NOMO-1 treated with DMSO at 0.1 percent for 48 hours (cell line): Measurements from ENCODE around the gene CMIP.

ENCODE experiments used
- DNase-seq: peaks from one replicate; lab custom pipeline; 2025; ENCODE audit not compliant: unreplicated experiment; lab: John Stamatoyannopoulos, UW

CMIP gene

DNA sequence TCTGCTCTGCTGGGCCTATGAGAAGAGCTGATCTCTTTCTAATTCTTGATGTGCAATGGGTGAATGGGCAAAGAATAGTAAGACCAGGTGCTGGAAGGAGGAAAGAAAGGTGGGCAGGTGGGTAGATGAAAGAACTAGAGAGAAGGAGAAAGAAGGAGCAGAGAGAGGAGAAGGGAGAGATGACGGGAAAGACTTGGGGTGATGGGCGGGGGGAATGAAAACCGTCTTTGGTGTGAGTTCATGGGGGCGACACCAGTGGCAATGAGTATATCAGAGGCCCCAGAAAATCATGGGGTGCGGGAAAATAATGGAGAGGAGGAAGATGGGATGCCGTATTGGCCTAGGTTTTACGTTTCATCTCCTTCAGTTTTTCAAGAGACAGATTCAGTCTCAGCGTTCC, 205.7 kb downstream of the CMIP start:
- no peak for DNase-seq

DNA sequence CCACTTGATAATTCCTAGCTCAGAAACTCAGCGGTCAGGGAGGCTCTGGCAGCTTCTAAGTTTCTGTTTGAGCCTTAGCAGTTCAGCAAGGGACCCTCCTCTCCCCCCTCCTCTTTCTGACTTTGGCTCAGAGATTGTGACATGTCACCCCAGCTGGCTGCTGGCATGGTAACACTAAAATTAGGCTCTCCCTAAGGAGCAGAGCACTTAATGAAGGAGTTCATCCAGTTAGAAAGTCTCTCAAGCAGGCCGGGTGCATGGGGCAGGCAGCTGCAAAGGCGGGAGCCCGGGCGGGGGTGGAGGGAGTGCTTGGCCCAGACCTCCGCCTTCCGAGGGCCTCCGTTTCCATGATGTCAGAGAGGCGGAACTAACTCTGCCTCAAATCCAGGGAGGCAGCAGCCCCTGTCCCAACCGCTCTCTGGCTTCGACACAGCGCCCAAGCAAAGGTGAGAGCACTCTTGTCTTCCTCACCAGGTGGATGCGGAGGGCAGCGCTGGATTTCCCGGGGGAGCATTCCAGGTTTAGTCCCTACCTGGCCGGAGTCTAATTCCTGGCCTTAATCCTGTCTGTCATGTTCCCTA, 206.5 kb downstream of the CMIP start:
- no peak for DNase-seq

DNA sequence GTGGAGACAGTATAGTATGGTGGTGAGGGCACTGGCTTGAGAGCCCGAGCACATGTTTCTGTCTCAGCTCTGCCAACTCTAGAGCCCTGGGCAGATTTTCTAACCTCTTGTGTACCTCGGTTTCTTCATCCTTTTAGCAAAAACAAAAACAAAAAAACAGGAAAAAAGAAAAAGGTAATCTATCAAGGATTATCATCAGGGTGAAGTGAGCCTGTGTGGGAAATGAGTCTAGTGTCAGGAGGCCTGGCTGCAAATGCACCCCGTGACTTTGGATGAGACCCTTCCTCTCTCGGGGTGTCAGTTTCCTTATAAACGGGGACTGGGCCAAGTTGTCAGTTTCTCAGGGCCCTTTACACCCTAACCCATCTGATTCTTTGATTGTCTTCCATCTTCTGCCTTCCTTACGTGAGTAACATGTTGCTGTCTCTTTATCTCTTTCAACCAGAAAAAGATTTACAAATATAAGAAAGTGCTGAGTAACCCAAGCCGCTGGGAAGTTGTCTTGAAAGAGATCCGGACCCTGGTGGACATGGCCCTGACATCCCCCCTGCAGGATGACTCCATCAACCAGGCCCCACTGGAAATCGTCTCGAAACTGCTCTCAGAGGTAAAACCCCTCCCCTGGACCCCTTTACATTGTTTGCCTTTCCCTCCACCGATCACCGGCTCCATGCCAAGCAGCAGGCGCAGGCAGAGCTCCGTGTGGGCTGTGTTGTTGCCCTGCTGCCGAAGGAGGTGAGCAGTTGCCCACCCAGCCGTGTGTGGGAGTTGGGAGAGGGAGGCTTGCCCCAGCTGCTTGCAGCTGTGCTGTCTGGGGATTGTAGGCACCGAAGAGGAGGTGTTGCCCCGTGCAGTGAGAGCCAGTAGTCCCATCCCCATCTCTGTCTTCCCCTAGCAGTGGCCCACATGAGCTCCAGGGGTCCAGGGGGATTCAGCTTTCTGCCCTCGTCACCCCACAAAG, 207.4 kb downstream of the CMIP start:
- DNase-seq, result no peak

DNA sequence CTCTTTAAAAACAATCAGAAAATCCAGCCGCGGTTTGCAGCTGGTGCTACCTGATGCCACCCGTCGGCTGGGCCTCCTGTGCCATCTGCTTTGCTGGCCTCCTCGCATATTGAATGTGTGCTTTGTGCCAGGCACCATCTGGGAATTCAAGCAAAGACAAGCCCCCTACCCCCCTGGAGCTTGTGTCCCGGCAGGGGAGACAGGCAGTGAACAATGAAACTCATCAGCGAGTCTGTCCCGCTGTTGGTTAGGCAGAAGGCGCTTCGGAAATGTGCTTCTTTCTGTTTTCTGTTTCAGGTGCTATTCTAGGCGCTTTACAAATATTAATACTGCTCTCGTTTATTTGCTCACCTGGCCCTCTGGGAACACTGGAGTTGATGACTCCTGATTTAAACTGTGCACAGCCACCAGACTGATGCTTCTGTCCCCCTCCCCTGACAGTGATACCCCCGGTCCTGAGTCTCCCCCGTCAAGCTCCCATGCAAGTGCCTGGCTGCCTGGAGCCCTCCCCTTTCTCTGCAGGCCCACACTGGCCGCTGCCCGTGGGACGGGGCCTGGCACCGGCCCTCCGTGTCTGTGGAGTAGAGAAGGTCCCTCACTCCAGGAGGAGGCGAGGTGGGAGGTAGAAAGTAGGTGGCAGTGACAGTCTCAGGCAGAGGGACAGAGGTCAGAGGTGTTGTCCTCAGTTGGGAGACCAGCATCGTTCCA, 208.3 kb downstream of the CMIP start:
- DNase-seq, result no peak

DNA sequence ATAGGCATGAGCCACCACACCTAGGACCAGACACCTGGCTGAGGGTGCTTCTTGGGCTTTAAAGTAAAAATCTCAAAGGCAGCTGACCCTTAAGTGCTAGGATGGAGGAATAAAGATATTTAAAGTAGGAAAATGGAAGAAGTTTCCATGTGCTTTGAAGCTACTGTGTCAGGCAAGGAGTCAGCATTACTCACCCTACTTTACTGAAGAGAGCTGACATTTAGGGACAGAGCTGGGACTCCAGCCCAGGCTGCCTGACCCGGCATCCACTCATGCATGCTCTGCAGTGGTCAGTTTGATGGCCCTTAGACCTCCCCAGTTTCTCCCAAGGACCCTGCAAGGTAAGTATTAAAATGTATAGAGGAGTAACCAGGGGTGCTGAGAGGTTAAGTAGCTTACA, 209.7 kb downstream of the CMIP start:
- no peak for DNase-seq

DNA sequence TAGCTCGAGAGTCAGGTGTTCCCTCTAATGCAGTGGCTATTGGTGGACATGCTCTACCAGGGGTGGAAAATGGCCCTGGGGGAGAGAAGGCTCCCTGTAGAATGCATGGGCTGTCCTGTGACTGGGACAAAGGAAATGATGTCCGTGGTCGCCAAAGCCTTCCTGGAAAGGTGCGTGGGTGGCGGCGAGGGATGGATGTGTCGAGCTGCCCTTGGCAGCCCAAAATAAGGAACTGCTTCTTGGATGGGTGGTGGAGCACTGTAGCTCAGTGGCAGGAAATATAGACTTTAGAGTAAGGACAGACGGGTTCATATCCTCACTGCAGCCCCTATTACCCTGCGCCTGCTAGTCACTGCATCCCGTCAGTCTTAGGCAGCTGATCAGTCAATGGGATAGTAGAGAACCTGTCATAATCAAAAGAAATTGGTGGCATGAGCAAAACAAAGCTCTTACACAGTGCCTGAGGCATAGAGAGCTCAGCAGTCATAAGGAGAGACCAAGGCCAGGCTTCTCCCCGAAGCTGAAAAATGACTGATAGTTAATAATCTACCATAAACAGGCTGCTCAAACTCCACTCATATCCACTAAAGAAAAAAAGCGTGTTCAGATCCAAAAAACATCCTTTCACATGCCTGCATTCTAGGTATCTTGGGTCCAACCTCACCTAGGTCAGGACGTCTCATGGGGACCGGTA, 211.0 kb downstream of the CMIP start:
- DNase-seq, result no peak

DNA sequence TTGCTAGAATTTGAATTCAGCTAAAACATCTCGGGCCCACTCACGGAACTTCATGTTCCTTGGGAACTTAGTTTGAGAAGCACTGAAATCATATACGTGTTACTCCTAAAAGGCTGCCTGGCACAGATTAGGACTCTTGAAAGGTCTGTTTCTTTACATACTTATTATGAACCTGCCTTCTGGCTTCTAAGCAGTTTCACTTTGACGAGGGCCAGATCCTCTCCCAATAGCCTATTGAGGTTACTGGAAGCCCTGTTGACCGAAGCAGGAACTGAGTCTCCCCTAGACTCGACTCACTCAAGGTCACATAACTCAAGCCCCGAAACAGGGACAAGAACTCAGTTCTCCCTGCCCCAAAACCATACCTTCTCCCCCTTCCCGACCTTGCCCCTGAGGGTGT, 212.6 kb downstream of the CMIP start:
- DNase-seq, result no peak

DNA sequence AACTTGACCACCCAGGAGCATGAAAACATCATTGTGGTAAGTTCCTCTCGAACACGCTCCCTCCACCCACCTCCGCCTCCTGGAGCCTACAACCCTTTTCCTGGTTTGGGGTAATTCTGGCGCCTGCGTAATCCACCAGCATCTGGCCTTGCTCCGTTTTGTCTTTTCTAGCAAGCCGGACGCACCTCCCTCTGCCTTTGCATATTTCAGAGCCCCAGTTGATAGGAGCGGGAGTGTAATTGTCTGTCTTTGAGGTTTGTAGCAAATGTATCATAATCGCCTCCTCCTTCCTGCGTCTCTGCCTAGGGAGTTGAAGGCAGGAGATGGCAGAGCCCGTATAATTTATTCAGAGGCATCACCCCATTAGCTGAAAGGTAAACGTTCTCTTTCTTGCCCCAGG, 213.2 kb downstream of the CMIP start:
- no peak for DNase-seq

DNA sequence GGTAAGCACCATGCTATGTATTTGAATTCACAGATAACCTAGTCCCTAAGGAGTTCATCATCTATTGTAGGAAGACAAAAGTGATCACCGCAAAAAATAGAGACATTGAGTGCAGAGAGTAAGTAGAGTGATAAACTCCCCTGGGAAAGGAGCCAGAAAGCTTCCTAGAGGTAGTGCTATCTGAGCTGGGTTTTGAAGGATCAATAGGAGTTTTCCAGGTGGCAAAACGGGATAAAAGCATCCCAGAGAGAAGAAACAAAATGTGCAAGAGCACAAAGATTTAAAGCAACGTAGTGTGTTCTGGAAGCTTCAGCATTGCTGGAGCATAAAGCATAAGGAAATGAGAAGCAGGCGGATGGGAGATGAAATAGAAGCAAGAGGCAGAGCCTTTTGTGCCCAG, 213.8 kb downstream of the CMIP start:
- no peak for DNase-seq

DNA sequence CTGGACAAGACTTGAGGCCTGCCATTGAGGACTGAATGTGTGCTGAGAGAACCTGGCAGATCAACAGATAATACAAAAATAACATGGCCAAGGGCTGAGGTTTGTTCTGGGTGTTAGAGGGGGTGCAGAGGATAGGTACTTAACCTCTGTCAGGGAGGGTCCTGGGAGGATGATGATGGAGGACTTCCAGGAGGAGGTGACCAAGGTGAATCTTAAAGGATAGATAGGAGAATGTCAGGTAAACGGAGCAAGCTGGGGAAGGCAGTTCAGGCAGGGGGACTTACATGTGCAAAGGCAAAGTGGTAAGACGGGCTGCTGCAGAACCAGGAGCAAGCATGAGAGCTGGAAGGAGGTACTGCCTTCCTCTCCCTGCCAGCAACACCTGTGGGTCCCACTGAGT, 214.6 kb downstream of the CMIP start:
- DNase-seq, result no peak

DNA sequence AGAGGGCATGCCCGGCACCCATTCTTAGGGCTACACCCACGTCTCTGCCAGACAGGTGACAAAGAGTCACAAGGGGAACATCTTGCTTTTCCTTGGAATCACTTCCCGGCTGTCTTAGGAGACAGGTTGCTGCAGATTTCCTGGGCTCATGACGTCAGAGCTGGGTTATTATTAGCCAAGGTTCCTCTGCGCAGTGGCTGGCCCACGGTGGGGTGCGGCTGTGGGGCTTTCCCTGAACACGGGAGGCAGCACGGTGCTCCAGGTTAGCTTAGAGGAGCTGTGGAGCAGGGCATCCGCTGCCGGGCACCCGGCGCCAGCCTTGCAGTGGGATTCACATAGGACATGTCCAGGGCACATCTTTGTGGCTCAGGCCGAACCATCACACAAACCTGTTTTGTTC, 216.5 kb downstream of the CMIP start:
- no peak for DNase-seq

DNA sequence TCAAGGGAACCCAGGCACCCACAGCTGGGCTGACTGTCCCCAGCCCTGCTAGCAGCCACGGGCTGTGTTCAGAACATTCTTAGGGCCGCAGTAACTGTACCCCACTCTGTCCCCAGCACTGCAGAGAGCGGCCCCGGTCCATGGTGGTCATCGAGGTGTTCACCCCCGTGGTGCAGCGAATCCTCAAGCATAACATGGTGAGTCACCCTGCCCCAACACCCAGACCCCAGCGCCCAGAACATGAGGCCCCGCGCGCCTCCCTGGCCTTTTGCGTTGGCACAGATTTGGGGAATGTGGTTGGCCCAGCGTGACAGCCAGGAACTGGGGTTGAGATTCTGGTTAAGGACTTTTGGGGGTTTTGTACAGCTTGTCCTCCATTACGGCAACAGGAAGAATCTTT, 219.5 kb downstream of the CMIP start:
- no peak for DNase-seq

DNA sequence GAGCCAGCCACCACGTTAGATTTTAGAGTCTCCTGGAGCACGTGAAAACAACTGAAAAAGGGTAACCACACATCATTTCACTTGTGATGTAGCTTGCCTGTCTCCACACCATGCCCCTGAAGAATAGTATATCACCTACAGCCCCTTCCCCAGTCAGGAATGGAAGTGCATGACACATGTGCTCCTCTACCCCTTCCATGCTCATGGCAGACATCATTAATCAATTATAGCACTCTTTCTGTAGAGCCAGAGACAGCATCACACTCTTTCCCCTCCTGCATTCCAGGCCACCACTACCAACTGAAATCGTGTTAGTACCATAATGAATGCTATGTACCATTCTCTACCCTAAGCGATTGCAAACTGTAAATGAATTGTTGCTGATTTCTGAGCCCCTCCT, 221.0 kb downstream of the CMIP start:
- no peak for DNase-seq

DNA sequence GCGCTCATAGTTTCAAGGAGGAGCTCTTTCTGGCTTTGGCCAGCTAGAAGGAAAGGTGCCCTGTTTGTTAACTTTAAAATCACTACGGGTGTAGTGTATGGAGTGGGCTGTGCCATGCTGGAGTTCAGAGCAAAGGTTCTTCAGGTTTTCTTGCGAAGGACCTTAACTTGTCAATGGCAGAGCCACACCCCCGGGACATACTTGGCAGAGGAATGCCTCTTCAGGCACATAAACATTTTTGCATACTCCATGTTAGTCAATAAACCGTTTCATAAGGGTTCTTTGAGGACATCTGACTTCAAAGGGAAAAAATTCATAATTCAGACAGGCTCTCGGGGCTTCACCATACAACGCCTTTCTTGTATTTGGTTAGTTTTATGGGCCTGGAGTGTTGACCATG, 221.5 kb downstream of the CMIP start:
- no peak for DNase-seq

DNA sequence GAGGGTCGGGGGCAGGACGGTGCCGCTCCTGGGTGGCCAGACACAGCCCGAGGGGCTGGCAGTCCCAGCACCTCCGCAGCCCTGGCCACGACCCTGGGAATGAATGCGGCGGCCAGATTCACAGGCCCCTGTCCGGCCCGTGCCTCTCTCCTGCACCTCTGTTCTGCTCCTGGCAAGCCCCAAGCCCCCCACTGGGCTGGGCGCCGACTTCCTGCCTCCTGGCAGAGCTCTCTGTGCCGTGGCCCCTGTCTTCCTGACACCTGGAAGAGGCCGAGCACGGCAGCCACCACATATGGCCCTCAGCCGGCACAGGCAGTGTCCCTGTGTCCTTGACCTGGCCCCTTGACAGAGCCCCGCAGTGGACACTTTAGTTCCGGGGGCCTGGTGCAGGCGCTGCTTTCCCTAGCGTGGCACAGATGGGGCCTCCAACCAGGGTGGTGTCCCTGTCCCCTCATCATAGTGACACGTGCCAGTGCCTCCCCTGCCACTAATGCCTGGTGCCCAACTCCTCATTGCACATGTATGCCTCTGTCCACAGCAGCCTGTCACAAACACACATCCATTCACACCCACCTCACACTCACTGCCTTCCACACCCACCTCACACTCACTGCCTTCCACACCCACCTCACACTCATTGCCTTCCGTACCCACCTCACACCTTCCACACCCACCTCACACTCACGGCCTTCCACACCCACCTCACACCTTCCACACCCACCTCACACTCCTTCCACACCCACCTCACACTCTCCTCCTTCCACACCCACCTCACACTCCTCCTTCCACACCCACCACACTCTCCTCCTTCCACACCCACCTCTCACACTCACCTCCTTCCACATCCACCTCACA, 223.9 kb downstream of the CMIP start:
- DNase-seq, result no peak

DNA sequence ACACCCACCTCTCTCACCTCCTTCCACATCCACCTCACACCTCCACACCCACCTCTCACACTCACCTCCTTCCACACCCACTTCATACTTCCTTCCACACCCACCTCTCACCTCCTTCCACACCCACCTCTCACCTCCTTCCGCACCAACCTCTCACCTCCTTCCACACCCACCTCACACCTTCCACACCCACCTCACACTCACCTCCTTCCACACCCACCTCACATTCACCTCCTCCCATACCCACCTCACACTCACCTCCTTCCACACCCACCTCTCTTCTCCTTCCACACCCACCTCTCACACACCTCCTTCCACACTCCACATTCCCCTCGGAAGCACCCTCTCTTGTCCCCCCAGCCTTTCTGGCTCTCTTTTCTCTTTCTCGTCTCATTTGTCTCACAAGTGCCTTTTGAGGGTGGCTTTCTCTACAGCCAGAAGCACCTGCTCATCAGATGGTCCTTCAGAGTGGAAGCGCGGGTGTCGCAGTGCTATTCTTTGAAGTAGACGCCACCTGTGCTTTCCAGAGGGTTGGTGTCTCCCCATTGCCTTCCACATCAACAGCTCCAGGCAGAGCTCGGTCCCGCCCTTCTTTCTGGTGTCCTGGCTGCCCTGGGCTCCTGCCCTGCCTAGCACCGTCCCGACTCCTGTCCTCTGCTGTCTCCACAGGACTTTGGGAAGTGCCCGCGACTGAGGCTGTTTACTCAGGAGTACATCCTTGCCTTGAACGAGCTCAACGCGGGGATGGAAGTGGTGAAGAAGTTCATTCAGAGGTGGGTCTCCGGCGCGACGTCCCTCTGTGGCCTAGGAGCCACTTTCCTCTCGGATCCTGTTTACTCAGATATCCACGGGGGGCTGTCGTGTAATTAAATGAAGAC, 225.1 kb downstream of the CMIP start:
- no peak for DNase-seq

DNA sequence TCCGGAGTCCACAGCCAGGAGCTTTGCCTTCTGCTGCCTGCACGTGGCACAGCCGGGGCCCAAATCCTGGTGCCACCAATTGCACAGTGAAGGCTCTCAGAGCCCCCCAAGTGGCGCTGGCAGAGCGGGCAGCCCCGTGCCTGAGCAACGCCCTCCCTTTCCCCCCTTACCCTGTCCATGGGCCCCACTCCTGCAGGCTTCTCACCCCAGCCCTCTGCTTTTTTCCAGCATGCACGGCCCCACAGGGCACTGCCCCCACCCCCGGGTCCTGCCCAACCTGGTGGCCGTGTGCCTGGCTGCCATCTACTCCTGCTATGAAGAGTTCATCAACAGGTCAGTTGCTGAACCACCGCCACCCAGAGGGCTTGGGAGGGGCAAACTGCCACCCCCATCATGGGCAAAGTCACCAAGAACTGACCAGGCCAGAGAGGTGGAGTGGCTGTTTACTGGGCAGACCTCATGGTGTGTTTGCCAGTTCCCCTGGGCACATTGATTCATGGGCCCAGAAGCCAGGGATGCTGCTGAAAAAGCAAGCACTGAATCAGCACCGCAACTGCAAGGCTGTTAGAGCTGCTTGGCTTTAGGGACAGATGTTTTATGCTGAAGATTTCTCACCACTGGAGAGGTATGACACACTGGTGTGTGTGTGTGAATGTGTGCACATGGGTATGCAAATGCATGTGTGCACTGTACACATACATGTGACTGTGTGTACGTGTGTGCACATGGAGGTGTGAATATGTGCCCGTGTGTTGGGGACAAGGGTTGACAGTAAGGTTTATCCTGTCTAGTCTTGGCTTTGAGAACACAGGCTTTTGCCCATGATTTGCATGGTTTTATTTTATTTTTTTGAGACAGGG, 227.4 kb downstream of the CMIP start:
- DNase-seq, result no peak

DNA sequence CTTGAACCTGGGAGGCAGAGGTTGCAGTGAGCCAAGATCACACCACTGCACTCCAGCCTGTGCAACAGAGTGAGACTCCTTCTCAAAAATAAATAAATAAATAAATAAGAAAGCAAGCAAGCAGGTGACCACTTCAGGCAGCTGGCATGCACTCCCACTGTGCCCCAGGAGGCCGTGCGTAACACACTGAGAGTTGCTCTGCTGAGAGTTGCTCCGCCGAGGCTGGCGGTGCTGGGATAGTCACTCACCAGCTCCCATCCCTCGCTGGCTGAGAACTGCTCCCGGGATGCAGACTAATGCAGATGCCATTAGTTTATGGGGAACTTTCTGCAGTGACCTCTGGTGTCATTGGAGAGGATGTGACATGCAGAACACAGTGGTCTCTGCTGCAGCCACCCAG, 228.8 kb downstream of the CMIP start:
- DNase-seq, result no peak

DNA sequence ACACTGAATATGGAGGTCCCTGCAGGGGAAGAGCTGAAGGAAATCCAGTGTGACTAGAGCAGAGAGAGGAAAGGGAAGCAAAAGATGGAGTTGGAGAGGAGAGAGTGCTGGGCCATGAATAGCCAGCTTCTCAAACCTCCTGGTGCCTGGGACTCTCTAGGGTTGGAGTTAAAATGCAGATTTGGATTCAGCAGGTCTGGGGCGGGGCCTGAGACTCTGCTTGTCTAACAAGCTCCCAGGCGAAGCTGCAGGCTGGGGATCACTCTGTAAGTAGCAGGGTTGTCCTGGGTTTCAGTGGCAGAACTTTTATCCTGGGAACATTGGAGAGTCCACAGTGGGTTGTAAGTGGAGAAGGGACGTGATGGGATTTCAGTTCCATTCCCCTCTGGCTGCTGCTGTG, 231.1 kb downstream of the CMIP start:
- DNase-seq, result no peak
